ENCODE results near the gene PCNX2. TPM values are rescaled to one million over a fixed set of nuclear protein-coding genes. Genes with fewer than 3 reads are reported as not detected.

The PCNX2 gene
- total RNA-seq, 1 experiment from 2014 or later: 9.1 TPM

GRCh38 chr1:233209481-233209880, 86.0 kb downstream of the PCNX2 start:
- no peaks in the 10 kb centered on the region for H3K4me1 ChIP-seq (ENCODE audit: insufficient read depth, low read length, poor library complexity, severe bottlenecking)
- H3K27me3 ChIP-seq (replicated peaks; ENCODE audit: insufficient read depth, low read depth, low read length, poor library complexity): no peaks in the 10 kb centered on the region
- ChIA-PET CTCF (no interaction called here), POLR2A (ENCODE audit: low non-redundant PET) (no interaction called here)
- BruUV-seq (replicated peaks): no TSS peak
- H3K9me3 ChIP-seq (ENCODE audit: low read depth, low read length, poor library complexity, severe bottlenecking): no peaks in the 10 kb centered on the region
- DNase-seq (ENCODE audit: low spot score): no peak
- no peaks in the 10 kb centered on the region for H3K36me3 ChIP-seq (ENCODE audit: insufficient read depth, low read length, poor library complexity, severe bottlenecking)
- H3K4me3 ChIP-seq (ENCODE audit: low read depth, low read length, poor library complexity, severe bottlenecking): no peak overlapping the region
- TF ChIP-seq EZH2 (IDR thresholded peaks at IDR 0.05; ENCODE audit: borderline replicate concordance, low read depth, low read length, poor library complexity, severe bottlenecking) (no peak), CTCF (conservative IDR thresholded peaks at IDR 0.05; ENCODE audit: low read depth, low read length) (no peak)
- H3K27ac ChIP-seq (ENCODE audit: low read depth, low read length, poor library complexity, severe bottlenecking): no peak overlapping the region
- intact Hi-C loops (cut with micrococcal nuclease; ENCODE audit: unreplicated experiment): no loop called here

DNA sequence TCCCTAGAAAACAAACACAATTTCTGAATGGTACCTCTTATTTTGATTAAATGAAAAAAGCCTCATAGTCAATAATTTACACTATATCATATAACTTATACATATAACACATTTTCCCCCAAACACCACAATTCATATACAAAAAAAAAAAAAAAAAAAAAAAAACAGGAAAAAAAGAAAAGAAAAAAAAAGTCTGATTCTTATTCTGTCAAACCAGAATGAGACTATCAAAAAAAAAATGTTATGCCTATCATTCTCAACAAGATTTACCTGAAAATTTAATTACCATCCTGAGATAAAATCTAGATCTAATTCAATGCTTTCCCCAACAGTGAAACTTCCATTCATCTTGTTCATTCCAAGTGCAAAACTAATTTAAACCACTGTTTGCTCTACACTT, 86.8 kb downstream of the PCNX2 start:
- TF ChIP-seq CTCF (conservative IDR thresholded peaks at IDR 0.05; ENCODE audit: low read depth, low read length): no peak
- no peak for TF ChIP-seq EZH2 (IDR thresholded peaks at IDR 0.05; ENCODE audit: borderline replicate concordance, low read depth, low read length, poor library complexity, severe bottlenecking)
- H3K36me3 ChIP-seq (ENCODE audit: insufficient read depth, low read length, poor library complexity, severe bottlenecking): no peaks in the 10 kb centered on the region
- H3K4me3 ChIP-seq (ENCODE audit: low read depth, low read length, poor library complexity, severe bottlenecking): no peak overlapping the region
- DNase-seq (ENCODE audit: low spot score): no peak
- BruUV-seq (replicated peaks): no TSS peak
- H3K27ac ChIP-seq (ENCODE audit: low read depth, low read length, poor library complexity, severe bottlenecking): no peak overlapping the region
- intact Hi-C loops (cut with micrococcal nuclease; ENCODE audit: unreplicated experiment): no loop called here
- no peaks in the 10 kb centered on the region for H3K4me1 ChIP-seq (ENCODE audit: insufficient read depth, low read length, poor library complexity, severe bottlenecking)
- no peaks in the 10 kb centered on the region for H3K9me3 ChIP-seq (ENCODE audit: low read depth, low read length, poor library complexity, severe bottlenecking)
- POLR2A ChIA-PET (ENCODE audit: low non-redundant PET): no interaction called here
- H3K27me3 ChIP-seq (replicated peaks; ENCODE audit: insufficient read depth, low read depth, low read length, poor library complexity): no peaks in the 10 kb centered on the region
- CTCF ChIA-PET: no interaction called here

- Histone ChIP-seq H3K27ac (ENCODE audit: low read depth, low read length, poor library complexity, severe bottlenecking) (no peak overlapping the region), H3K9me3 (ENCODE audit: low read depth, low read length, poor library complexity, severe bottlenecking) (peaks cover 19% of the 10 kb centered on the region), H3K4me3 (ENCODE audit: low read depth, low read length, poor library complexity, severe bottlenecking) (no peak overlapping the region), H3K27me3 (replicated peaks; ENCODE audit: insufficient read depth, low read depth, low read length, poor library complexity) (no peaks in the 10 kb centered on the region), H3K36me3 (ENCODE audit: insufficient read depth, low read length, poor library complexity, severe bottlenecking) (peaks cover 3% of the 10 kb centered on the region), H3K4me1 (ENCODE audit: insufficient read depth, low read length, poor library complexity, severe bottlenecking) (no peaks in the 10 kb centered on the region)
- intact Hi-C loops (cut with micrococcal nuclease; ENCODE audit: unreplicated experiment): no loop called here
- DNase-seq (ENCODE audit: low spot score): no peak
- BruUV-seq (replicated peaks): no TSS peak
- ChIA-PET POLR2A (ENCODE audit: low non-redundant PET) (no interaction called here), CTCF (no interaction called here)
- TF ChIP-seq EZH2 (IDR thresholded peaks at IDR 0.05; ENCODE audit: borderline replicate concordance, low read depth, low read length, poor library complexity, severe bottlenecking): no peak
- no peak for TF ChIP-seq CTCF (conservative IDR thresholded peaks at IDR 0.05; ENCODE audit: low read depth, low read length)
Observed at GRCh38 chr1:233197940-233198339, 97.6 kb downstream of the PCNX2 start.
